WI38 (cell line): ENCODE data around the gene UST.
"Not testable (repeated sequence)": the region's sequence is repeated elsewhere in the genome, so short reads cannot be mapped to it uniquely, and the experiment has no call there.

Experiments
- H3K4me3 ChIP-seq: 2 replicates; pipeline ENCODE4 v1.5.1; 2011; ENCODE audit warnings: low read depth, mild to moderate bottlenecking, control low read depth, low read length
- TF ChIP-seq, protein P1 (sequence below): IDR thresholded peaks from 2 replicates; pipeline ENCODE4 v1.5.1; 2012; ENCODE audit warnings: low read depth, mild to moderate bottlenecking, control low read depth, low read length

The UST gene

DNA sequence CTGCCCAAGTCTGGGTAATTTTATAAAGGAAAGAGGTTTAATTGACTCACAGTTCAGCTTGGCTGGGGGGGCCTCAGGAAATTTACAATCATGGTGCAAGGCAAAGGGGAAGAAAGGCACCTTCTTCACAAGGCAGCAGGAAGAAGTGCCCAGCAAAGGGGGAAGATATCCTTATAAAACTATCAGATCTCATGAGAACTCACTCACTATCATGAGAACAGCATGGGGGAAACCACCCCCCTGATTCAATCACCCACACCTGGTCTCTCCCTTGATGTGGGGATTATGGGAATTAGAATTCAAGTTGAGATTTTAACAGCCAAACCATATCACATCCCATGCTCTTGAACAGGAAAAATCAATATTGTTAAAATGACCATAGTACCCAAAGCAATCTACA is 355.5 kb downstream of the UST start:
- TF ChIP-seq, protein P1, sequence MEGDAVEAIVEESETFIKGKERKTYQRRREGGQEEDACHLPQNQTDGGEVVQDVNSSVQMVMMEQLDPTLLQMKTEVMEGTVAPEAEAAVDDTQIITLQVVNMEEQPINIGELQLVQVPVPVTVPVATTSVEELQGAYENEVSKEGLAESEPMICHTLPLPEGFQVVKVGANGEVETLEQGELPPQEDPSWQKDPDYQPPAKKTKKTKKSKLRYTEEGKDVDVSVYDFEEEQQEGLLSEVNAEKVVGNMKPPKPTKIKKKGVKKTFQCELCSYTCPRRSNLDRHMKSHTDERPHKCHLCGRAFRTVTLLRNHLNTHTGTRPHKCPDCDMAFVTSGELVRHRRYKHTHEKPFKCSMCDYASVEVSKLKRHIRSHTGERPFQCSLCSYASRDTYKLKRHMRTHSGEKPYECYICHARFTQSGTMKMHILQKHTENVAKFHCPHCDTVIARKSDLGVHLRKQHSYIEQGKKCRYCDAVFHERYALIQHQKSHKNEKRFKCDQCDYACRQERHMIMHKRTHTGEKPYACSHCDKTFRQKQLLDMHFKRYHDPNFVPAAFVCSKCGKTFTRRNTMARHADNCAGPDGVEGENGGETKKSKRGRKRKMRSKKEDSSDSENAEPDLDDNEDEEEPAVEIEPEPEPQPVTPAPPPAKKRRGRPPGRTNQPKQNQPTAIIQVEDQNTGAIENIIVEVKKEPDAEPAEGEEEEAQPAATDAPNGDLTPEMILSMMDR: no peak
- no peak overlapping the region for H3K4me3 ChIP-seq

DNA sequence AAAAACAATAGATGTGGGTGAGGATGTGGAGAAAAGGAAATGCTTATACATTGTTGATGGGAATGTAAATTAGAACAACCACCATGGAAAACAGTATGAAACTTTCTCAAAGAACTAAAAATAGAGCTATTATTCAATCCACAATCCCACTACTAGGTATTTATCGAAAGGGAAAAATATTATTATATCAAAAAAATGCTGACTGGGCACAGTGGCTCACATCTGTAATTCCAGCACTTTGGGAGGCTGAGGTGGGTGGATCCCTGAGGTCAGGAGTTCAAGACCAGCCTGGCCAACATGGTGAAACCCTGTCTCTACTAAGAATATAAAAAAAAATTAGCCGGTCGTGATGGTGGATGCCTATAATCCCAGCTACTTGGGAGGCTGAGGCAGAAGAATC is 357.1 kb downstream of the UST start:
- not testable (repeated sequence) for H3K4me3 ChIP-seq

DNA sequence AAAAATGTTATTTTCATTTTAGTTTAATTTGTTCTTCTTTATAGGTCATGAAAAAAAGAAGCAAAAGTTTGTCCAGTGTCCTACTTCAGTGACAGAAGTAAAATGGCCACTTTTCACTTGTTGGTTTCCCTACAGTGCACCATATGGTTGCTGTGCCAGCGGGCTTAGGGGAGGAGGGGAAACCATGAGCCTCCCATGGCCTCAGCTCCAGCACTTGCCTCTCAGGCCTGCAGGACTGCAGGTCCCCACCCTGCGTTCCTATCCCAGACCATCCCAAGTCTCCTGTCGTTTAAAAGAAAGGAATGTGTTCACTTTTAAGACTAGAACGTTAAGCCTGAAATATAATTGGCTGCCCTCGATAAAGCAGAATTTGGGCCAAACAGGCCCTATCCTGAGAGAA is 360.7 kb downstream of the UST start:
- H3K4me3 ChIP-seq: no peak overlapping the region
- TF ChIP-seq, protein P1: no peak

DNA sequence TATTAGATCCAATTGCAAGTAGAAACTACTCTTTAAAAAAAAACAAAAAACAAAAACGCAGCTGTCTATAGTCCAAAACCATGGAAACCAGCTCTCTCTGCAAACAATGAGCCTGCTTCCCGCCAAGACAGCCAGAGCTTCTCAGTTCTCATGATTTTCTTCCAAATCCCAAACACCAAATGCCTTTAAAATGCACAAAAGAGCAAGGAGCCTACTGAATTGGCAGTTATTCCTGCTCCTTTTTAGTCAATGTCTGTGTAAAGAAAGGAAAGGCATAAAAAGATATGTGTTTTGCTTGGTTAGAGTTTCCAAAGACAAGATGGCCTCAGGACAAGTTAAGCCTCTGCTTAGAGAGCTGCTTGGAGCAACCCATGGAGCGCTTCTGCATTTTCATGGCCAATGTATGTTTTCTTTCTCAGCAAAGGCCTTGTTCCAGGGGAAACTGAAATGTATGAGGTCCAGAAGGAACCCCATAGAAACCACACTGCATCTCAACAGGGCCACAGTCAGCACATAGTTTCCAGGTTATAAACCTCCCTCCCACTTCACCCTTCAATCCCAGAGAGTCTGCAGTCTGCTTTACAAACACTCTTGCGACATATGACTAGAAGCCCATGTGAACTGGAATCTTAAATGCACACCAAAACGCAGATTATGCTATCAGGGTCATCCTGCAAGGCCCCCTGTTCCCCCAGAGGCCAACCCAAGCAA is 361.4 kb downstream of the UST start:
- TF ChIP-seq, protein P1: no peak
- no peak overlapping the region for H3K4me3 ChIP-seq

DNA sequence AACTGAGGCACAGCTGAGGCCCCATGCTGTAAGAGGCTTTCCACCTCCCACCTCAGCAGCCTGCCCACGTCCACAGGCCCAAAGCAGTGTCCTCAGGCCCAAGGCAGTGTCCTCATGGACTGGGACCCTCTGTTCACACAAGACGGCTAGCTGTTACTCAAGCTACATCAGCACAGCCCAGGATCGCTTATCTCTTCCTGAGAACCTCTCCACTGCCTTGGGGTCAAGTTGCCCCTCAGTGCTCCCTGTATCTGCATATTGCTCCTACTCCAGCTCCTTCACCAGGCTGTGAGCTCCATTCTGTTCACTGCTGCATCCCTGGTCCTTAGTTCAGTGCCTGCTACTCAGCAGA is 361.9 kb downstream of the UST start:
- H3K4me3 ChIP-seq: no peak overlapping the region
- TF ChIP-seq, protein P1: no peak

DNA sequence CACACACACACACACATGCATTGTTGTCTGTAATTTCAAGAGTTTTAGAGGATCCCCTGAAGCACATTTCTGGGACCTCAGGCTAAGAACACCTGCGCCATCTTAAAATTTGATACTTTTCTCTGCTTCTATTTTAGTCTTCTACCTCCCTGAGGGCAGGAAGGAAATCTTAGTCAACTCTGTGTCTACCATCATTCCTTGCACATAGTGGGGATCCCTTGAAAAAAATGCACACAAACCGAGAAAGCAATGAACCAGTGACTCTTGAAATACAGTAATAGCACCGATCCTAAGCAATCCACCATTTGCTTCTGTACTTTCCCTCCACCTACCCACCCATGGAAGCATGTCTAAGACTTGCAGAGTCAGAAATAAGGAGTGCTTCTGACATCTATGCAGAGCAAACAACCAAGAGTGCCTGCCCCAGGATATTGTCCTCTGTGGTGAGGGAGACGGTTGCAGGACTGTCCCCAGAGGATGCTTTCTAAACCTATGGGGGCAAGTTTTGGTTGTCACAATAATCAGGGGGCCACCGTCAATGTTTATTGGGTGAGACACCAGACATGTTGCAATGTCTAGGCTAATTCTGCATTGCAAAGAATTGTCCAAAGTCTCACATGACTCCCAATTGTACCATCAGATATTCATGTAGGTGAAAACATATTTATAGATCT is 362.7 kb downstream of the UST start:
- no peak overlapping the region for H3K4me3 ChIP-seq
- TF ChIP-seq, protein P1: no peak

DNA sequence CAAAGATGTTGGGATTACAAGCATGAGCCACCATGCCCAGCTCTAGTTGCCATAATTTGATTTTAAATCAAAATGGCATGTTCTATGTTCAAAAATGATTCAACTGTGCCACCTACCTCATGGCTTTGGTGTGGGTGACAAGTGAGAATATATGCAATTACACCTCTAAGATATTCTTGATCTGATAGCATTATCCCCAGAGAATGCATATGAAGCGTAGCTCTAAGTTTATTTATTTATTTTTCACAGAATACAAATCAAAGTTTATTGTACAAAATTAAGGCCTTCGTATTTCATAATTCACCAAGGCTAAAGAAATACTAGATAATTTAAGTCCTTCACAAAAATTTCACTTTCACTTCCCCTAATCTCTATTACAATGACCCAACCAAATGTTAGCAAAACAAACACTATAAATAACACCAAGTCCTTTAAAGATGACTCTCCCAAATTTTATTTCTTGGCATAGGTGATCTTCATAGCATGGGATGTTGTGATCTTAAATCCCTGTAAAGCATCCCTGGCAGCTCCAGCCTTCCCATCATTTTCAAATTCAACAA is 364.8 kb downstream of the UST start:
- TF ChIP-seq, protein P1: no peak
- H3K4me3 ChIP-seq: no peak overlapping the region

DNA sequence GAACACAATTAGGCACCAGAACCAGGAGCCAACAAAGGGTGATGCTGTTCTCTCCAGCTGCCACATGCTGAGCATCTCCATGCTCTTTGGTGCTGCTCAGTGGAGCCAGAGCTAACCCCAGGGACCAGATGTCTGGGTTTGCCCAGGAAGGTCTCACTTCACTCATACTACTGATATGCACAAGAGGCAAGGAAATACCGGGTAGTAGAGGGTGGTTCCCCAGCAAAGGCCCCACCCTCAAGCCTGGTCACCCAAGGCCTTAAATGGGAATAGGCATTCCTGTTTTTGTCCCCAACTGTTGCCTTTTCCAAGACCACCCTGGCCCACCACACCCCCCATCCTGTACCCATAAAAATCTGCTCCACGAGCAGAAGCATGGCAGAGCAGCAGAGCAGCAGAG is 366.1 kb downstream of the UST start:
- TF ChIP-seq, protein P1: no peak

More for the DNA sequence above, 366.1 kb downstream of the UST start:
- no peak overlapping the region for H3K4me3 ChIP-seq
